ENCODE measurements around the gene PRCC.
"Not testable (repeated sequence)": the region's sequence is repeated elsewhere in the genome, so short reads cannot be mapped to it uniquely, and the experiment has no call there.

The PRCC gene

GRCh38 chr1:156760092-156760795 is 7.1 kb upstream of the PRCC start:
- DNase-seq (ENCODE audit: extremely low read depth in 1 of 2, low read depth in 1 of 2) = no peak

GRCh38 chr1:156760796-156761104 is 6.6 kb upstream of the PRCC start:
- DNase-seq (ENCODE audit: extremely low read depth in 1 of 2, low read depth in 1 of 2) = no peak

GRCh38 chr1:156765136-156765535 is 2.2 kb upstream of the PRCC start:
- DNase-seq (ENCODE audit: extremely low read depth in 1 of 2, low read depth in 1 of 2) = not testable (repeated sequence)

- DNase-seq (ENCODE audit: extremely low read depth in 1 of 2, low read depth in 1 of 2) = no peak
These were observed 1.7 kb upstream of the PRCC start for GRCh38 chr1:156765666-156766065.

- no peak for DNase-seq (ENCODE audit: extremely low read depth in 1 of 2, low read depth in 1 of 2)
These were observed 836 bp upstream of the PRCC start for GRCh38 chr1:156766298-156767100.

- DNase-seq (ENCODE audit: extremely low read depth in 1 of 2, low read depth in 1 of 2) = no peak
These were observed 707 bp downstream of the PRCC start for GRCh38 chr1:156767879-156768604.

- DNase-seq (ENCODE audit: extremely low read depth in 1 of 2, low read depth in 1 of 2) = no peak
These were observed 1.4 kb downstream of the PRCC start for GRCh38 chr1:156768610-156769295.

GRCh38 chr1:156772222-156772621 is 4.9 kb downstream of the PRCC start:
- DNase-seq (ENCODE audit: extremely low read depth in 1 of 2, low read depth in 1 of 2) = no peak

- DNase-seq (ENCODE audit: extremely low read depth in 1 of 2, low read depth in 1 of 2) = no peak
These were observed 5.6 kb downstream of the PRCC start for GRCh38 chr1:156772728-156773497.

- no peak for DNase-seq (ENCODE audit: extremely low read depth in 1 of 2, low read depth in 1 of 2)
These were observed 6.3 kb downstream of the PRCC start for GRCh38 chr1:156773607-156774006.

- no peak for DNase-seq (ENCODE audit: extremely low read depth in 1 of 2, low read depth in 1 of 2)
These were observed 8.5 kb downstream of the PRCC start for GRCh38 chr1:156775799-156776198.

- DNase-seq (ENCODE audit: extremely low read depth in 1 of 2, low read depth in 1 of 2) = no peak
These were observed 9.6 kb downstream of the PRCC start for GRCh38 chr1:156776942-156777341.

GRCh38 chr1:156777573-156777972 is 10.2 kb downstream of the PRCC start:
- DNase-seq (ENCODE audit: extremely low read depth in 1 of 2, low read depth in 1 of 2) = no peak

- DNase-seq (ENCODE audit: extremely low read depth in 1 of 2, low read depth in 1 of 2) = no peak
These were observed 14.4 kb downstream of the PRCC start for GRCh38 chr1:156781585-156782186.

GRCh38 chr1:156785458-156785857 is 18.1 kb downstream of the PRCC start:
- no peak for DNase-seq (ENCODE audit: extremely low read depth in 1 of 2, low read depth in 1 of 2)

GRCh38 chr1:156786640-156787039 is 19.3 kb downstream of the PRCC start:
- DNase-seq (ENCODE audit: extremely low read depth in 1 of 2, low read depth in 1 of 2) = no peak

- DNase-seq (ENCODE audit: extremely low read depth in 1 of 2, low read depth in 1 of 2) = no peak
These were observed 20.8 kb downstream of the PRCC start for GRCh38 chr1:156788136-156788535.

- no peak for DNase-seq (ENCODE audit: extremely low read depth in 1 of 2, low read depth in 1 of 2)
These were observed 22.4 kb downstream of the PRCC start for GRCh38 chr1:156789621-156790318.

All from activated CD8-positive, alpha-beta memory T cell treated with anti-CD3 and anti-CD28 coated beads for 1 hour (primary cell).